HepG2 (cell line): Measurements from ENCODE around the gene VPS13D. TPM values are rescaled to one million over a fixed set of nuclear protein-coding genes. Genes with fewer than 3 reads are reported as not detected.

ENCODE experiments used
- ATAC-seq: fragments of 200-7000 bp; cut with Tn5 transposase; 3 replicates; pipeline ENCODE4 v1.9.1; 2020; ENCODE audit warnings: mild to moderate bottlenecking, moderate library complexity
- BruUV-seq: library from RNA; stranded (reverse); fragments of 400-500 nt; replicated peaks from 2 replicates; lab custom pipeline; 2021; lab: Mats Ljungman, UMichigan
- CTCF ChIA-PET: fragments of 300-600 bp; formaldehyde crosslinking; extraction: SDS; loops from one replicate; lab custom pipeline; 2021; ENCODE audit warnings: low total read pairs, inconsistent platforms, low intra/inter-chr PET ratio; lab: Yijun Ruan, JAX
- POLR2A ChIA-PET: fragments of 350-600 bp; sonication (Branson Sonifier 250); formaldehyde crosslinking; loops from one replicate; lab custom pipeline; 2020; ENCODE audit warnings: antibody characterized with exemption, inconsistent platforms; lab: Yijun Ruan, JAX
- DNase-seq: peaks from one replicate; pipeline ENCODE4 v3.0.0-alpha.2; 2015; ENCODE audit warnings: low spot score
- FAIRE-seq: peaks from 3 replicates; lab custom pipeline; 2011; peaks lifted over from hg19 to GRCh38; lab: Jason Lieb, UNC
- H2AFZ ChIP-seq: one replicate; pipeline ENCODE4 v1.6.1; 2011; ENCODE audit warnings: low read length, inconsistent platforms
- H3K27ac ChIP-seq: fragments of 300-600 bp; 3 replicates; pipeline ENCODE4 v1.8.0; 2011; ENCODE audit warnings: mixed run types, mild to moderate bottlenecking, mixed read lengths, low read length, inconsistent platforms; ENCODE audit not compliant: insufficient read depth; ENCODE audit errors: extremely low read length
- H3K27me3 ChIP-seq, 2 experiments: fragments of 200-600 bp in 1 of 2; 2 replicates in 1 of 2; 3 replicates in 1 of 2; pipeline versions ENCODE4 v1.6.0 to v1.8.0; 2011; ENCODE audit warnings: low read length in 2 of 2, mild to moderate bottlenecking in 2 of 2, moderate library complexity in 2 of 2, inconsistent platforms in 1 of 2; ENCODE audit not compliant: insufficient read depth in 2 of 2, control insufficient read depth in 1 of 2
- H3K36me3 ChIP-seq, 2 experiments: fragments of 200-600 bp in 1 of 2; replicated peaks in 1 of 2; 2 replicates in 1 of 2; 3 replicates in 1 of 2; pipeline versions ENCODE4 v1.5.1 to v1.8.0; 2011; ENCODE audit warnings: low read length in 2 of 2, inconsistent platforms in 1 of 2; ENCODE audit not compliant: insufficient read depth in 2 of 2, control insufficient read depth in 1 of 2
- H3K4me1 ChIP-seq: 2 replicates; pipeline ENCODE4 v1.5.1; 2012; ENCODE audit warnings: low read length, inconsistent platforms; ENCODE audit not compliant: insufficient read depth
- H3K4me2 ChIP-seq: 2 replicates; pipeline ENCODE4 v1.6.0; 2011; ENCODE audit warnings: low read depth, low read length, inconsistent platforms
- H3K4me3 ChIP-seq, 3 experiments: fragments of 200-600 bp in 1 of 3; sonication (generic), shearing (Covaris generic) in 1 of 3; replicated peaks in 1 of 3; 2 replicates each; pipeline ENCODE4 v1.5.1; 2011 to 2016; ENCODE audit warnings: low read length in 3 of 3, inconsistent platforms in 2 of 3, low read depth in 2 of 3, mild to moderate bottlenecking in 2 of 3, control low read depth in 1 of 3, mixed read lengths in 1 of 3; ENCODE audit not compliant: insufficient read depth in 1 of 3
- H3K79me2 ChIP-seq: one replicate; pipeline ENCODE4 v1.6.1; 2011; ENCODE audit warnings: low read length, inconsistent platforms; ENCODE audit not compliant: insufficient read depth
- H3K9ac ChIP-seq: 2 replicates; pipeline ENCODE4 v1.6.0; 2011; ENCODE audit warnings: mild to moderate bottlenecking, low read depth, low read length, inconsistent platforms; ENCODE audit not compliant: insufficient read depth
- H3K9me3 ChIP-seq: 2 replicates; pipeline ENCODE4 v1.5.1; 2012; ENCODE audit warnings: mild to moderate bottlenecking, low read length
- H4K20me1 ChIP-seq: 2 replicates; pipeline ENCODE4 v1.6.0; 2011; ENCODE audit warnings: inconsistent platforms, mild to moderate bottlenecking, low read length, moderate library complexity; ENCODE audit not compliant: insufficient read depth
- CENPX ChIP-seq: sonication (generic); formaldehyde crosslinking; IDR thresholded peaks from 2 replicates; pipeline ENCODE4 v1.9.0; 2021; ENCODE audit warnings: mild to moderate bottlenecking, missing genetic modification reagents, moderate library complexity
- SMYD3 ChIP-seq: sonication (generic); formaldehyde crosslinking; IDR thresholded peaks from 2 replicates; pipeline ENCODE4 v1.8.1; 2023; ENCODE audit warnings: mild to moderate bottlenecking, missing genetic modification reagents
- ZNF138 ChIP-seq: sonication (generic); formaldehyde crosslinking; IDR thresholded peaks from 2 replicates; pipeline ENCODE4 v1.5.0; 2020; ENCODE audit warnings: mild to moderate bottlenecking, low read depth, missing genetic modification reagents
- ZNF629 ChIP-seq: sonication (generic); formaldehyde crosslinking; conservative IDR thresholded peaks from 2 replicates; pipeline ENCODE4 v1.5.0; 2020; ENCODE audit warnings: missing genetic modification reagents
- ZNF792 ChIP-seq: IDR thresholded peaks from 2 replicates; pipeline ENCODE4 v1.6.1; 2016
- WGBS: methylation state at CpG from one replicate; pipeline ENCODE4 v1.1.6; 2017; ENCODE audit warnings: low lambda C conversion rate; 5-methylcytosine and 5-hydroxymethylcytosine counted together
- in situ Hi-C: cut with HindIII; loops from 2 replicates; pipeline ENCODE4 v1.10.0; 2017; ENCODE audit warnings: low pct_unique_long_range_greater_than_20kb; ENCODE audit not compliant: extremely low pct_ligation_motif_present
- intact Hi-C: fragments of 100-400 bp; cut with micrococcal nuclease; formaldehyde crosslinking; loops from one replicate; pipeline ENCODE4 v1.10.0; 2022; ENCODE audit not compliant: unreplicated experiment
- polyA plus RNA-seq, 8 experiments: library from polyadenylated mRNA; depleted of rRNA in 3 of 8; stranded (reverse) in 7 of 8; unstranded in 1 of 8; fragments of >200 nt; fragmentation: Illumina TruSeq in 4 of 8; extraction: Trizol in 4 of 8; gene quantifications; 2 replicates each; pipeline versions ENCODE4 v1.2.1 to v1.2.3, GENCODE V29; 2011 to 2016; ENCODE audit warnings: low read depth in 4 of 8, missing spikeins in 1 of 8, mixed read lengths in 1 of 8; ENCODE audit not compliant: insufficient read depth in 1 of 8
- total RNA-seq, 5 experiments: library from RNA; depleted of rRNA; stranded (reverse); fragments of >200 nt; fragmentation: Illumina TruSeq; extraction: Trizol; gene quantifications; 2 replicates each; pipeline ENCODE4 v1.2.3, GENCODE V29; 2016; ENCODE audit warnings: low read depth in 1 of 5
- TF ChIP-seq, protein P1 (sequence below): sonication (generic); formaldehyde crosslinking; IDR thresholded peaks from 2 replicates; pipeline ENCODE4 v1.4.0; 2020; ENCODE audit warnings: missing genetic modification reagents
- TF ChIP-seq, protein P2 (sequence below): sonication (generic); formaldehyde crosslinking; IDR thresholded peaks from 2 replicates; pipeline ENCODE4 v1.9.0; 2022; ENCODE audit warnings: low read depth, missing genetic modification reagents

Gene VPS13D
- total and polyA plus RNA-seq, 2 of the 13 experiments (the other 11 are each of a cell fraction or from before 2014, with no cell fraction given): 8.6 to 13.9 TPM

DNA sequence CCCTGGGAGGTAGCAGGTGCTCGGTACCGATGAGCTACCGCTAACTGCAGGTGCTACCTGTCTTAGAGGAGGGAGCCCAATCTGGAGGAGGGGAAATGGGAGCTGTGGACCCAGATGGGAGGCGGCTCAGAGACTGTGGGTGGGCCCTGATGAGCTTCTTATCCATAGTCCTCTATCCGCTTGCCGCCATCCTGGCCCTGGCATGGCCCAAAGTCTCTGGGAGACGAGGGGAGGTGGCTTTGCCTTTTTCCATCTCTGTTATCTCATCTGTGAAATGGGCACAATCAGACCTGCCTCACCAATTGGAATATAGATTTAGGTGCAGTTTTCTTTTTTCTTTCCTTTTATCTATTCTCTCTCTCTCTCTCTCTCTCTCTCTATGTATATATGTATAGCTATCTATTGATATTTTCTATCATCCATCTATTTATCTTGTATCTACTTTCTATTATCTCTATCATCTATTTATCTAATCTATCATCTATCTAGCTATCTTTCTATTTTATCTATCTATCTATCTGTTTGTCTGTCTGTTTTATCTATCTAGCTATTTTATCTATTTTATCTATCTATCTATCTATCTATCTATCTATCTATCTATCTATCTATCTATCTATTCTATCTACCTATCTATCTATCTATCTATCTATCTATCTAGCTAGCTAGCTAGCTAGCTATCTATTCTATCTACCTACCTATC, 46.6 kb upstream of the VPS13D start:
- DNase-seq (no peak), FAIRE-seq (no peak), ATAC-seq (no peak)
- no peak overlapping the region for H3K9ac ChIP-seq
- no peaks in the 10 kb centered on the region for H3K79me2 ChIP-seq
- intact Hi-C loops: no loop called here
- no peak overlapping the region for H3K27ac ChIP-seq
- peaks cover 10 to 41% of the 10 kb centered on the region in 2 experiments; a peak in 4 of 5 replicates for H3K27me3 ChIP-seq
- WGBS: 65% methylated on average over 7 of the region's 7 CpGs
- POLR2A ChIA-PET: no interaction called here
- no peaks in the 10 kb centered on the region for H4K20me1 ChIP-seq
- no peaks in the 10 kb centered on the region for H3K36me3 ChIP-seq
- H3K4me2 ChIP-seq: no peak overlapping the region
- H2AFZ ChIP-seq: no peak overlapping the region
- no peaks in the 10 kb centered on the region for H3K9me3 ChIP-seq
- no peak for TF ChIP-seq CENPX (CRISPR knock-in tag)
- TF ChIP-seq ZNF138: no peak
- no peak for TF ChIP-seq ZNF792
- no peak for TF ChIP-seq SMYD3 (CRISPR knock-in tag)
- peak; percentile 45 for TF ChIP-seq ZNF629 (CRISPR knock-in tag)
- CTCF ChIA-PET: no interaction called here
- BruUV-seq: no TSS peak
- in situ Hi-C loops: no loop called here
- peaks cover 38% of the 10 kb centered on the region for H3K4me1 ChIP-seq
- no peak overlapping the region for H3K4me3 ChIP-seq

DNA sequence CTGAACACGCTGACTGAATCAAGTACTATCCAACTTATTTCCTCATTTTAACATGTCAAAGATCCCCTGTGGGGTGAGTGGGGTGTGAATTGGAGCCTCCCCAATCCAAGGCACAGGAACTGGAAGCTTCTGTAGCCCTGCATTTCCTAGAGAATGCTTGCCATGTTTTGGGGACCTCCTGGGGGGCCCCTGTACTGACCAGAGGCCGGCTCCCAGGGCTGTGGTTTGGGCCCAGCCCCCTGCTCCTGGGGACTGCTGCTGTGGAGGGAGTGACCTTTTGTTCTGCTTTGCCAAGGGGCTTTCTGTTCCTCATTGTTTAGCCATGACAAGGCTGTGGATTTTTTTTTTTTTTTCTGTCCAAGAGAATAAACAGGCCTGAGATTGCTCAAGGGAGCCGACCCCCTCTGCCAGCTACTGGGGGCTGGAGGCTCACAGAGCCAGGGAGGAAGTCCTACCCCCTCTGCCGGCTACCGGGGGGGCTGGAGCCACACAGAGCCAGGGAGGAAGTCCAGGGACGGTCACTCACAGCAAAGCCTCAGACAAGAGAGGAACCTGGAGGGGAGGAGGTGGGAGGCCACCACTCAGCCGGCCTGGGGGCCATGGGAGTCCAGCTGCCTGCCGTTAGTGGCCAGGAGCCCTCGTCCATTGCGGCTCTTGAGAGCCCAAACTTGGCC, 45.7 kb upstream of the VPS13D start:
- DNase-seq: peak; percentile 29
- POLR2A ChIA-PET: no interaction called here
- 0 out of 2 replicates have a peak overlapping the region, but pooled peaks have one; percentile 11 for H3K9ac ChIP-seq
- TF ChIP-seq, protein P1, sequence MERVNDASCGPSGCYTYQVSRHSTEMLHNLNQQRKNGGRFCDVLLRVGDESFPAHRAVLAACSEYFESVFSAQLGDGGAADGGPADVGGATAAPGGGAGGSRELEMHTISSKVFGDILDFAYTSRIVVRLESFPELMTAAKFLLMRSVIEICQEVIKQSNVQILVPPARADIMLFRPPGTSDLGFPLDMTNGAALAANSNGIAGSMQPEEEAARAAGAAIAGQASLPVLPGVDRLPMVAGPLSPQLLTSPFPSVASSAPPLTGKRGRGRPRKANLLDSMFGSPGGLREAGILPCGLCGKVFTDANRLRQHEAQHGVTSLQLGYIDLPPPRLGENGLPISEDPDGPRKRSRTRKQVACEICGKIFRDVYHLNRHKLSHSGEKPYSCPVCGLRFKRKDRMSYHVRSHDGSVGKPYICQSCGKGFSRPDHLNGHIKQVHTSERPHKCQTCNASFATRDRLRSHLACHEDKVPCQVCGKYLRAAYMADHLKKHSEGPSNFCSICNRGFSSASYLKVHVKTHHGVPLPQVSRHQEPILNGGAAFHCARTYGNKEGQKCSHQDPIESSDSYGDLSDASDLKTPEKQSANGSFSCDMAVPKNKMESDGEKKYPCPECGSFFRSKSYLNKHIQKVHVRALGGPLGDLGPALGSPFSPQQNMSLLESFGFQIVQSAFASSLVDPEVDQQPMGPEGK (CRISPR knock-in tag): peak; percentile 77
- TF ChIP-seq, protein P2, sequence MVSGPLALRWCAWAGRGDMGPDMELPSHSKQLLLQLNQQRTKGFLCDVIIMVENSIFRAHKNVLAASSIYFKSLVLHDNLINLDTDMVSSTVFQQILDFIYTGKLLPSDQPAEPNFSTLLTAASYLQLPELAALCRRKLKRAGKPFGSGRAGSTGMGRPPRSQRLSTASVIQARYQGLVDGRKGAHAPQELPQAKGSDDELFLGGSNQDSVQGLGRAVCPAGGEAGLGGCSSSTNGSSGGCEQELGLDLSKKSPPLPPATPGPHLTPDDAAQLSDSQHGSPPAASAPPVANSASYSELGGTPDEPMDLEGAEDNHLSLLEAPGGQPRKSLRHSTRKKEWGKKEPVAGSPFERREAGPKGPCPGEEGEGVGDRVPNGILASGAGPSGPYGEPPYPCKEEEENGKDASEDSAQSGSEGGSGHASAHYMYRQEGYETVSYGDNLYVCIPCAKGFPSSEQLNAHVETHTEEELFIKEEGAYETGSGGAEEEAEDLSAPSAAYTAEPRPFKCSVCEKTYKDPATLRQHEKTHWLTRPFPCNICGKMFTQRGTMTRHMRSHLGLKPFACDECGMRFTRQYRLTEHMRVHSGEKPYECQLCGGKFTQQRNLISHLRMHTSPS (CRISPR knock-in tag): no peak
- TF ChIP-seq, all 625 proteins: peak for 1
- intact Hi-C loops (no loop called here), in situ Hi-C loops (no loop called here)
- no peak for FAIRE-seq
- Histone ChIP-seq H3K79me2 (no peaks in the 10 kb centered on the region), H3K4me2 (peak overlapping the region; percentile 41; the same call in 1 of the 2 replicates), H3K27ac (no peak overlapping the region), H3K9me3 (no peaks in the 10 kb centered on the region), H3K4me3 (peak overlapping the region in 1 of 3 experiments; percentile 12; a peak in 2 of 6 replicates), H3K4me1 (peaks cover 44% of the 10 kb centered on the region), H3K27me3 (peaks cover 11 to 35% of the 10 kb centered on the region in 2 experiments; a peak in 4 of 5 replicates), H2AFZ (no peak overlapping the region), H4K20me1 (no peaks in the 10 kb centered on the region), H3K36me3 (no peaks in the 10 kb centered on the region)
- WGBS: 3% methylated on average over 5 of the region's 10 CpGs
- CTCF ChIA-PET: no interaction called here
- no TSS peak for BruUV-seq
- ATAC-seq: peak; percentile 24
